GM18505 (cell line): ENCODE measurements around the gene ELL2.

Experiments used
- ATAC-seq: cut with Tn5 transposase; IDR thresholded peaks from one replicate; pipeline ENCODE4 v1.9.1; 2021; ENCODE audit not compliant: unreplicated experiment
- POLR2A ChIP-seq: IDR thresholded peaks from 4 replicates; pipeline ENCODE4 v1.6.1; 2011; ENCODE audit warnings: borderline replicate concordance; ENCODE audit not compliant: insufficient read depth, insufficient read length; ENCODE audit errors: extremely low read depth

ELL2 gene

GRCh38 chr5:95895251-95895650, 66.4 kb downstream of the ELL2 start:
- TF ChIP-seq POLR2A = no peak
- no peak for ATAC-seq

DNA sequence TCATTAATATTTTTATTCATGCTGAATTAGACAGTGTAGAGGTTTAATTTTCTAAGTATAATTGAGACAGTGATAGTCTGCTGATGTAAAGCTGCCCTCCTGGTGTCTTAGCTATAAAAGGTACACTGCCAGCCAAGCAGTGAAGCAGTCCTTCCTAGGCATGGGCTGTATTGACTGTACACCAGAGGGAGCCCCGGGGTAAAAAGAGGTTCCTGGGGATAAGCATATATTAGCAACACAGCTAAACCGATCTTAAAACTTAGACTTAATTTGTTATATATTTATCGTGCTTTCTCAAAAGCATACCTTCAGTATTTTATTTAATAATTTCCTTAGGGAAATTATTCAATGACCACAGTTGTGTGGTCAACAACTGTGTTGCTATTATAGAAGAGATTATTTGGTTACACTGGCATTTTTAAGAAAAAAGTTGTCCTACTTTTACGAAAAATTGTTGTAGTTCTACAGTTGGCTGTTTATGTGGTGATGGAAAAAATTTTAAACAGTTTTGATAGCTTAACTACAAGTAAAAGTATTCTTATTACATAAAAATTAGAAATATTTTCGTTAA, 68.8 kb downstream of the ELL2 start:
- TF ChIP-seq POLR2A = no peak
- ATAC-seq = no peak

DNA sequence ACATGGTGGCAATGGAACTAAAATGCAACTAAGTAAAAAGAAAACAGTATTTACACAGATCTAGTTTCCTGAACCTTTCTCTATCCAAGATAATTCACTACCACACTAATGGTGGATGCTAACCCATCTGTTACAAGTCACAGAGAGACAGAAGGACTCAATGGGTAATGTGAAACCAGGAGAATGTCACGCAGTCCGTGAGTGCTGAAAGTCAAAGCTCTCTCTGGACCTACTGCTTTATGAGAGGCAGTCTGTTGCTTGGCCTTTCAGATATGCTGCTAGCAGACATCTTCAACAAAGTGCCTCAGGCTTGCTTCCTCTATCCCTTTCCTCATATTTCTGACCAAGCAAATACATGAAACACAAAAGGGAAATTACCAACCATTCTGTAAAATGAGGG, 70.2 kb downstream of the ELL2 start:
- TF ChIP-seq POLR2A = no peak
- ATAC-seq = no peak

DNA sequence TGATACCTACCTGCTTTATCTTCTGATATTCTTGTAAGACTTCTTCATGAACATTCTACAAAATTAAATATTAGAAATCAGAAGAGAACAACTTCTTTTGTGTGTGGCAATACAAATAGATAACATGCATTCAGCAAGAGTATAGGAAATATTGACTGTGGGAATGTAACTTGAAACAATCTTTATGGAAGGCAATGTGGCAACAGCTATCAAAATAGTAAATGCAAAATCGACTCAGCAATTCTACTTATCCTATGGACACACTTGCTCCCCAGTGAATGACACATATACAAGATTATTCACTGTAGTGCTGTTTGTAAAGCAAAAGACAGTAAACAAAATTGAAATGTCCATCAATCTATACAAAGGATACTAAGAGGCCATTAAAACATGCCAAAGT, 72.6 kb downstream of the ELL2 start:
- no peak for TF ChIP-seq POLR2A
- no peak for ATAC-seq

- ATAC-seq = no peak
- TF ChIP-seq POLR2A = no peak
Measured at GRCh38 chr5:95887977-95888376, 73.7 kb downstream of the ELL2 start.

DNA sequence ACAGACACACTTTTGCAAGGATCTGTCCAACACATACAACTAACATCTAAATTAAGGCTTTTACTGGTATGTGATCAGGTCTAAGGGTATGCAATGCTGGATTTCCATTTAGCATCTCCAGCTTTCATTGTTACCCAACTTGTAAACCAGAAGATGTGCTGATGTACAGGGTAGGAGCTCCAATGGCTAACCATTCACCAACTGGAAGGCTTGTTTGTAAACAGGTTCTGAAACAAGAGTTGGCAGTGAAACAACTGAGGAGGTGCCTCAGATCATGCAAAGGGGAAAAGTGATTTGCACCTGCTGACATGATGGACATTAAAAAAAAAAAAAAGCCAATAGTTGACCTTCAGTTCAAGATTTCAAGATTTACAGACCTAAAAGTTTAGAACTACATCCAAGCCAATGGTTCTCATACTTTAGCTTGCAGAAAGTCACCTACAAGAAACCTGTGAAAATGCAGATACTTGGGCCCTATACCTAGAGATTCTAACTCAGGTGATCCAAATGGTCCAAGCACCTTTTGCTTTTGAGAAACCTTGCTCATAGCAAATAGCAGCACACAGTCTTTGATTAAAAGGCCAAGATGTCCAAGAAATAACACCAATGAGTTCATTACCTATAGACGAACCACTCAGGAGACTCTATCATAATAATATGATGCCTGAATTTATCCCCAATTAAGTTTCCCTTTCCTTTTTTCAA, 75.2 kb downstream of the ELL2 start:
- no peak for ATAC-seq
- no peak for TF ChIP-seq POLR2A

DNA sequence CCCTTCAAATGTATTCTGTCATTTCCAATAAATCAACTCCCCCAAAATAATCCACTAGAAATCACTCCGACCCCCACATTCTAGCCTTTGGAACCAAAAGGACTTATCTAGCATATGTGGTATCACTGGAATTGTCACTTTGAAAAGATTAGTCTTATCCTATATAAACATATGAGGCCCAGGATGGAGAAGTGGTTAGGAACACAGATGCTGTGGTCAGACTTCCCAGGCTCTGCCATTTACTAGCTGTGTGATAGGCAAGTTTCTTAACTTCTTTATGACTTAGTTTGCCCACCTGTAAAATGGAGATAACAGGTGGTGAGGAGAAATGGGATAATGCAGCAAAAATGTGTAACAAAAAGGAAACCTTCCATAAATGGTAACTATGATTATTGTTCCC, 77.1 kb downstream of the ELL2 start:
- ATAC-seq = no peak

GRCh38 chr5:95884017-95884325, 77.7 kb downstream of the ELL2 start:
- ATAC-seq = peak; percentile 51
- TF ChIP-seq POLR2A = no peak

More for the DNA sequence above, 77.1 kb downstream of the ELL2 start:
- TF ChIP-seq POLR2A = no peak

DNA sequence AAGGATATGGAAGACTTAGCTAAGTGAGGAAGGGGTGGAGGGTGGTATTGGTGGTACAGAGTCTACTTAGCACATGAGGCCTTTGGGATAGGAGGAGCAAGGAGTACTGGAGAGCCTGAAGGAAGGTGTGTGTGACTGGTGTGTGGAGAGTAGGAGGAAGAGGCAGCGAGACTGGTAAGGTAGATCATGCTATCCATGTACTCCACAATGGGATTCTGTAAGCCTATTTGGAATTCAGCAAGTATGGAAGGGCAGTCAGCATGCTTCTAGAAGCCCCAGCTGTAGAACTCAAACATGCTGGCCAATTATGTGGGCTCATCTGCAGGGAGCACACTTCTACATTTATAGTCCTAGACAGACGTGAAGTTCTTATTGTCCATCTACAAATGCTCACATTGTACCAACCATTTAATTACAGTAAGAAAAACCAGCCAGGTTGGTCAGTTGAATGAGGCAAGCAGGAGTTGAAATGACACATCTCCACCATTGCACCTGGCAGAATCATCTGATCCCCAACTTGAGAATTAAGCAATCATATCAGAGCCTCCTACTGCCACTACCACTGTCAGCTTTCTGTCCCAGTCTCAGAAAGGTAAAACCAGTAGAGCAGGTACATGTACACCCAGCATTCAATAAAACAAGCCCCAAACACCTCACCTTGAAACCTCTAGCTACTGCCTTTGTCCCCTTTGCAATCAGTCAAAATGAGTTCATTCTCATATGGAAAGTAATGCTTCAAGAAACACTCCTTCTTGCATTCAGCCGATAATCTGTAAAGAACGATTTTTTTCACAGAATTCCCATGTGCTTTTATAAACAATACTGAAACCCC, 78.2 kb downstream of the ELL2 start:
- peak; percentile 72 for ATAC-seq
- peak; percentile 49 for TF ChIP-seq POLR2A

- no peak for TF ChIP-seq POLR2A
- ATAC-seq = no peak
Measured at GRCh38 chr5:95881833-95882232, 79.8 kb downstream of the ELL2 start.

DNA sequence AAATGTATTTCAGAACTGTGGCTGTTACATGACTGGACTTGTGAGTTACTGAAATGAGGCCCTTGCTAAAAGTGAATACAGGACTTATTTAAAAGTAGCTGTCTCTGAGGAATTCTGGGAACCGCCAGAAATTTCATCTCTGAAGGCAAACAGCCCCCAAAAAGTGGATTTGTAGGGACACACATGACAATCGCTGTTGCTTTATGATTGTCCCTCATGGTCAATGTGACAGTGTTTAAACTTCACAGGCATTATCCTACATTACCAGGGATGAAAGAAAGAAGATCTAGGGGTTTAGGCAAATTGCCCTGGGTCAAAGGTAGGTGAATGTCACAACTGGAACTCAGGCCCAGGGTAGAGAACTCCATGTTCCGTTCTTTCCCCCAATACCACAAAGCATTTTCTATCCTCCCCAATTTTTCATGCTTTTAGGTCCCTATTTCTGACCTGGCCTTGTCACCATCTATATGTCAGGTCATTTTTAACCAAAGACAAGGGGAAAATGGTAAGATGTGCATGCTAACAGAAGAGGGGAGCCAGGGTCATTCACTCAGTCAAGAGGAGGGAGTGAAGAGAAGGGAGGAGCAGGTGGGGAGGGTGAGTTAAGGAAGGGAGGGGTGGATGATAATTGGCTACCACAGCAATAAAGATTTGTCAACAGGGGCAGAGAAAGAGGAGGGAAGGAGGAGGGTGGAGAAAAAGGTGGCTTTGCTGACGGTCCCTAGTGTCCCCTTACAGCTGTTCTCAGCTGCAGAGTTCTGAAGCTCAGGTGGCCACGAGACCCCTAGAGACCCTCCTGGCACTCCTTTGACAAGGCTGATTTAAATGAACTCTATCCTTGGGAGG, 81.3 kb downstream of the ELL2 start:
- no peak for ATAC-seq
- TF ChIP-seq POLR2A = no peak

DNA sequence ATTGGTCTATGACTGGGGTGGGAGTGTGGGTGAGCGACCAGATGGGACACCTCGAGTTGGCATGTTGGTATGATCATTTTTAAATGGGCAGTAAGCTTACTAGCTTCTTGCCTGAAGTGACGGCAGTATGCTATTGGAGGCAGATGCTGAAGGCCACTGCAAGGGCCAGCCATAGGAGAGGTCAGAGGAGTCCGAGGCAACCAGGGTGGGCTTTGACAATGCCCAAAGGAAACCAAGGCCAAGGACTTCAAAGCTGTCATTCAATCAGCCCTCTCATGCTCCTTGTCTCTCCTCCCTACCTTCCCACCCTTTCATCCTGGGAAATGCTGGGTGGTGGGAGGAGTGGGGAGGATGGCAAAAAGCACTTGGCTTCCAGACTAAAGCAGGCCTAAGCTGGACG, 82.0 kb downstream of the ELL2 start:
- no peak for TF ChIP-seq POLR2A
- ATAC-seq = no peak
